HepG2 (cell line): ENCODE measurements around the gene COPZ1. TPM values are rescaled to one million over a fixed set of nuclear protein-coding genes. Genes with fewer than 3 reads are reported as not detected.

Source experiments
- FOXA1 ChIP-seq, 2 experiments: fragments of 450-650 bp in 1 of 2; sonication (generic) in 1 of 2; formaldehyde crosslinking in 1 of 2; IDR thresholded peaks; 2 replicates each; pipeline versions ENCODE4 v1.4.0 to v1.6.1; 2016 to 2020; ENCODE audit warnings: missing genetic modification reagents in 1 of 2
- GFI1 ChIP-seq: sonication (generic); formaldehyde crosslinking; IDR thresholded peaks from 2 replicates; pipeline ENCODE4 v1.5.0; 2020; ENCODE audit warnings: missing genetic modification reagents, mild to moderate bottlenecking, borderline replicate concordance
- GZF1 ChIP-seq: sonication (generic); formaldehyde crosslinking; IDR thresholded peaks from 2 replicates; pipeline ENCODE4 v1.5.1; 2020; ENCODE audit warnings: mild to moderate bottlenecking, missing genetic modification reagents
- HMGXB4 ChIP-seq, 2 experiments: sonication (generic) in 1 of 2; formaldehyde crosslinking in 1 of 2; IDR thresholded peaks; 2 replicates each; pipeline versions ENCODE4 v1.4.0 to v1.6.1; 2018 to 2020; ENCODE audit warnings: missing genetic modification reagents in 2 of 2, borderline replicate concordance in 1 of 2, low read depth in 1 of 2, mild to moderate bottlenecking in 1 of 2, missing biosample characterization in 1 of 2
- HNF1A ChIP-seq, 2 experiments: sonication (generic) in 1 of 2; formaldehyde crosslinking in 1 of 2; IDR thresholded peaks; 2 replicates each; pipeline versions ENCODE4 v1.4.0 to v1.6.1; 2016 to 2020; ENCODE audit warnings: borderline replicate concordance in 1 of 2, low read depth in 1 of 2, mild to moderate bottlenecking in 1 of 2, missing genetic modification reagents in 1 of 2
- HNF4A ChIP-seq: sonication (generic); formaldehyde crosslinking; IDR thresholded peaks from 2 replicates; pipeline ENCODE4 v1.4.0; 2020; ENCODE audit warnings: missing genetic modification reagents
- KLF11 ChIP-seq: IDR thresholded peaks from 2 replicates; pipeline ENCODE4 v1.6.1; 2016; ENCODE audit warnings: missing compliant biosample characterization
- KLF13 ChIP-seq: sonication (generic); formaldehyde crosslinking; IDR thresholded peaks from 2 replicates; pipeline ENCODE4 v1.4.0; 2020; ENCODE audit warnings: mild to moderate bottlenecking, missing genetic modification reagents
- LCORL ChIP-seq, 2 experiments: fragments of 450-650 bp in 1 of 2; sonication (generic) in 1 of 2; formaldehyde crosslinking in 1 of 2; IDR thresholded peaks; 2 replicates each; pipeline versions ENCODE4 v1.5.0 to v1.6.1; 2017 to 2020; ENCODE audit warnings: antibody characterized with exemption in 1 of 2, missing genetic modification reagents in 1 of 2
- NFKBIZ ChIP-seq: IDR thresholded peaks from 2 replicates; pipeline ENCODE4 v1.6.1; 2018; ENCODE audit warnings: missing genetic modification reagents, missing compliant biosample characterization
- ZNF136 ChIP-seq: sonication (generic); formaldehyde crosslinking; IDR thresholded peaks from 2 replicates; pipeline ENCODE4 v1.8.1; 2022; ENCODE audit warnings: low read depth, mild to moderate bottlenecking, moderate library complexity, missing genetic modification reagents
- ZNF160 ChIP-seq: sonication (generic); formaldehyde crosslinking; IDR thresholded peaks from 2 replicates; pipeline ENCODE4 v1.8.0; 2022; ENCODE audit warnings: mild to moderate bottlenecking, inconsistent platforms, missing genetic modification reagents
- ZNF704 ChIP-seq: sonication (generic); formaldehyde crosslinking; IDR thresholded peaks from 2 replicates; pipeline ENCODE4 v1.8.1; 2023; ENCODE audit warnings: mild to moderate bottlenecking, inconsistent platforms, moderate library complexity, missing genetic modification reagents, borderline replicate concordance
- ZSCAN21 ChIP-seq: sonication (generic); formaldehyde crosslinking; IDR thresholded peaks from 2 replicates; pipeline ENCODE4 v1.8.0; 2022; ENCODE audit warnings: mild to moderate bottlenecking, missing genetic modification reagents, moderate library complexity, borderline replicate concordance
- polyA plus RNA-seq, 8 experiments: library from polyadenylated mRNA; depleted of rRNA in 3 of 8; stranded (reverse) in 7 of 8; unstranded in 1 of 8; fragments of >200 nt; fragmentation: Illumina TruSeq in 4 of 8; extraction: Trizol in 4 of 8; gene quantifications; 2 replicates each; pipeline versions ENCODE4 v1.2.1 to v1.2.3, GENCODE V29; 2011 to 2016; ENCODE audit warnings: low read depth in 4 of 8, missing spikeins in 1 of 8, mixed read lengths in 1 of 8; ENCODE audit not compliant: insufficient read depth in 1 of 8
- total RNA-seq, 5 experiments: library from RNA; depleted of rRNA; stranded (reverse); fragments of >200 nt; fragmentation: Illumina TruSeq; extraction: Trizol; gene quantifications; 2 replicates each; pipeline ENCODE4 v1.2.3, GENCODE V29; 2016; ENCODE audit warnings: low read depth in 1 of 5
- TF ChIP-seq, protein P1 (sequence below): sonication (generic); formaldehyde crosslinking; IDR thresholded peaks from 2 replicates; pipeline ENCODE4 v1.5.0; 2020; ENCODE audit warnings: missing genetic modification reagents
- TF ChIP-seq, protein P2 (sequence below): sonication (generic); formaldehyde crosslinking; IDR thresholded peaks from 2 replicates; pipeline ENCODE4 v1.4.0; 2020; ENCODE audit warnings: mild to moderate bottlenecking, missing genetic modification reagents

COPZ1 gene
- total and polyA plus RNA-seq, 2 of the 13 experiments (the other 11 are each of a cell fraction or from before 2014, with no cell fraction given) = 125 to 184 TPM

GRCh38 chr12:54324617-54325441 lies at the start of gene COPZ1 (continued):
- TF ChIP-seq, protein P1, sequence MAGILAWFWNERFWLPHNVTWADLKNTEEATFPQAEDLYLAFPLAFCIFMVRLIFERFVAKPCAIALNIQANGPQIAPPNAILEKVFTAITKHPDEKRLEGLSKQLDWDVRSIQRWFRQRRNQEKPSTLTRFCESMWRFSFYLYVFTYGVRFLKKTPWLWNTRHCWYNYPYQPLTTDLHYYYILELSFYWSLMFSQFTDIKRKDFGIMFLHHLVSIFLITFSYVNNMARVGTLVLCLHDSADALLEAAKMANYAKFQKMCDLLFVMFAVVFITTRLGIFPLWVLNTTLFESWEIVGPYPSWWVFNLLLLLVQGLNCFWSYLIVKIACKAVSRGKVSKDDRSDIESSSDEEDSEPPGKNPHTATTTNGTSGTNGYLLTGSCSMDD (CRISPR knock-in tag) = no peak
- TF ChIP-seq HNF1A (IDR thresholded peaks at IDR 0.05; ENCODE audit: low read depth) (no peak), HNF1A (CRISPR knock-in tag; IDR thresholded peaks at IDR 0.05; ENCODE audit: borderline replicate concordance) (no peak; the same call in 1 of the 2 replicates), ZSCAN21 (CRISPR knock-in tag) (no peak), HNF4A (CRISPR knock-in tag) (no peak), HMGXB4 (CRISPR knock-in tag; IDR thresholded peaks at IDR 0.05; ENCODE audit: borderline replicate concordance in 1 of 2, low read depth in 1 of 2) (peak; percentile 63 to 78; a peak in 3 of 4 replicates), GZF1 (no peak), GFI1 (CRISPR knock-in tag) (peak; percentile 19; the same call in 1 of the 2 replicates), ZNF160 (CRISPR knock-in tag) (no peak), ZNF704 (CRISPR knock-in tag) (peak; percentile 73; the same call in 1 of the 2 replicates), LCORL (IDR thresholded peaks at IDR 0.05) (no peak), LCORL (CRISPR knock-in tag; IDR thresholded peaks at IDR 0.05) (peak; percentile 45; the same call in 1 of the 2 replicates), KLF13 (no peak), ZNF136 (CRISPR knock-in tag) (peak; percentile 64; the same call in 1 of the 2 replicates), KLF11 (no peak; the same call in 1 of the 2 replicates), FOXA1 (IDR thresholded peaks at IDR 0.05) (no peak), FOXA1 (CRISPR knock-in tag; IDR thresholded peaks at IDR 0.05) (no peak), NFKBIZ (CRISPR knock-in tag) (no peak)
- TF ChIP-seq, protein P2, sequence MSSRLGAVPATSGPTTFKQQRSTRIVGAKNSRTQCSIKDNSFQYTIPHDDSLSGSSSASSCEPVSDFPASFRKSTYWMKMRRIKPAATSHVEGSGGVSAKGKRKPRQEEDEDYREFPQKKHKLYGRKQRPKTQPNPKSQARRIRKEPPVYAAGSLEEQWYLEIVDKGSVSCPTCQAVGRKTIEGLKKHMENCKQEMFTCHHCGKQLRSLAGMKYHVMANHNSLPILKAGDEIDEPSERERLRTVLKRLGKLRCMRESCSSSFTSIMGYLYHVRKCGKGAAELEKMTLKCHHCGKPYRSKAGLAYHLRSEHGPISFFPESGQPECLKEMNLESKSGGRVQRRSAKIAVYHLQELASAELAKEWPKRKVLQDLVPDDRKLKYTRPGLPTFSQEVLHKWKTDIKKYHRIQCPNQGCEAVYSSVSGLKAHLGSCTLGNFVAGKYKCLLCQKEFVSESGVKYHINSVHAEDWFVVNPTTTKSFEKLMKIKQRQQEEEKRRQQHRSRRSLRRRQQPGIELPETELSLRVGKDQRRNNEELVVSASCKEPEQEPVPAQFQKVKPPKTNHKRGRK (CRISPR knock-in tag) = no peak
